HG02884 (cell line): ENCODE data around the gene VAMP1.

Experiments
- ATAC-seq: cut with Tn5 transposase; IDR thresholded peaks from one replicate; pipeline ENCODE4 v1.9.1; 2021; ENCODE audit warnings: mild to moderate bottlenecking, moderate library complexity; ENCODE audit not compliant: unreplicated experiment

The VAMP1 gene

DNA sequence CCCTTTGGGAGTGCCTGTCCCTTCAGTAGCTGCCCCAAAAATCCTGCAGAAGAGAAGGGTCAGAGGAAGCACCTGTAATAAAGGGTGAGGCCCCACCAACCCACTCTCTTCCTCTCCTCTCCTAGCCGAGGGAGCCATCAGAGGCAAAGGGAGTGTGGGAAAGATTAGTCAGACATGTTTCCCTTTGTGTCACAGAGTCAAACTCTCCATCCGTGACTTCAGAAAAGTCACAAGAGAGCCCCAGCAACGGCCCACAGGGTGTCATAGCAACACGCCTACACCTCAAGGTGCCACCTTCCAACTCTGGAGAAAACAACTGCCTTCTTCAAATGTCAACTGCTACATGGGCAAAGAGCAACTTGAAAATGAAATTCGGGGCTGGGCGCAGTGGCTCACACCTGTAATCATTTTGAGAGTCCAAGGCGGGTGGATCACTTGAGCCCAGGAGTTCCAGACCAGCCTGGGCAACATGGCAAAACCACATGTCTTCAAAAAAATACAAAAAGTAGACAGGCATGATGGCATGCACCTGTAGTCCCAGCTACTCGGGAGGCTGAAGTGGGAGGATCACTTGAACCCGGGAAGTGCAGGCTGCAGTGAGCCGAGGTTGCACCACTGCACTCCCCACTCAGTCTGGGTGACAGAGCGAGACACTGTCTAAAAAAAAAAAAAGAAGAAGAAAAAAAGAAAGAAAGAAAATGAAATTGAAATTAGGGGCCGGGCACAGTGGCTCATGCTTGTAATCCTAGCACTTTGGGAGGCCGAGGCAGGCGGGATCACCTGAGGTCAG is 43.4 kb downstream of the VAMP1 start:
- ATAC-seq = peak; percentile 46

DNA sequence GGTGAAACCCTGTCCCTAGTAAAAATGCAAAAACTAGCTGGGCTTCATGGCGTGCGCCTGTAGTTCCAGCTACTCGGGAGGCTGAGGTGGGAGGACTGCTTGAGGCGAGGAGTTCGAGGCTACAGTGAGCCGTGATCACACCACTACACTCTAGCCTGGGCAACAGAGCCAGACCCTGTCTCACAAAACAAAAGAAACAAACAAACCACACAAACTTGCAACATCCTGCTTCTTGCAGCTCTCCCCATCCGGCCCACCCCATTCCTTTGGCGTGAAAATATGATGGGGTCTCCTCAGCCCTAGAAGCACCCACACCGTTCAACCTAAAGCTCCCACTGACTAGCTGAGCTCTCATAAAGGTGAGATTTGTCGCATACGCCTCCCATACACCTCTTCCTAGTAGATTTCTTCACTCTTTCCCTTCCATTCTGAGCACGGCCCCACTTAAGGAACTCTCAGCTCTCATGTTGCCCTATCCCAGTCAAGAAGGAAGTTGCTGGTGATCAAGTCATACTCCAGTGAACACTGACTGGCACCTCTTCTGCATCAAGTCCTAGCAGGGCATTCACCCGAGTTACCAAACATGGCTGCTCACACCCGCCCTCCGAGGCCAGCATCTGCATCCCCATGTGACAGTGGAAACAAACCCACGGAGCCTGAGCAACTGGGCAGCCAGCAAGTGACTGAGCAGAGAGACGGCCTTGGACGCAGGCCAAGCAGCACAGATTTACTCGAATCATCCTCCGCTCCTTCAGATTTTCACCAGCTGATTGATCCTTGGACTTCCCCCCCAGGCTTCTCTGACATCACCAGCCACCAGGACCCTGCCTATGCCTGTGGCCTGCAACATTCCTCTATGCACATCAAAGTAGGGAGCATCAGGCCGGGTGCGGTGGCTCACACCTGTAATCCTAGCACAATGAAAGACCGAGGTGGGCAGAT is 44.6 kb downstream of the VAMP1 start:
- ATAC-seq = no peak

DNA sequence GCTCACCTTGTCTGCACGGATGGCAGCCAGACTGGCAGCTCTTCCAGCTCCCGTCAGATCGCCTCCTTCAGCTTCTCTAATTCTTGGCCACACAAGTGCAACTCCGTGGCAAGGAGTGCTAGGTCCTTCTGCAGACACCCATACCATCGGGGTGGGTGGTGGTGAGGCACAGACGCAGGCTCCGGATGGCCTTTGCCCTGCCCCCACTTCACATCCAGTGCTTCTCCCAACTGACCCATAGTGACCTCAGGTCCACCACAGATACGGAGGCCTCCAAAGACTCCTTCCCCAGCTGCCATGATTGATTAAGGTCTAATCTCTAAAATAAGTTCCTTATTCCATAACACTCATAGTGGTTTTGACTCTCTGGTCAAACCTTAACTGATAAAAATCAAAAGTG is 45.6 kb downstream of the VAMP1 start:
- no peak for ATAC-seq

DNA sequence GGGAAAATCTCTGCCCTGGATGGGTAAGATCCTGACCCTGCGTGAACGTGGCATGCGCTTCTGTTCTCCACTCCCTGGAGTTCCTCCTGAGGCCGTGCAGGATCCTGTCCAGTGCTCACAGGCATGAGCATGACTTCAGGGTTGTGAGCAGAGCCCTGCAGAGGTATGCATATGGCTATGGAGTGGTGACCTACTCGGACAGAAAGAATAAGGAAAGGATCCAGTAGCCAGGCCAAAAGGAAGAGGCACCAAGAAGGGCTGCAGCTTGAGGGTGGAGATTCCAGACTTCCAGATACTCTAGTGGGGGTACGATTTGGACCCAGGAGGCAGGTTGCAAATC is 46.5 kb downstream of the VAMP1 start:
- no peak for ATAC-seq

DNA sequence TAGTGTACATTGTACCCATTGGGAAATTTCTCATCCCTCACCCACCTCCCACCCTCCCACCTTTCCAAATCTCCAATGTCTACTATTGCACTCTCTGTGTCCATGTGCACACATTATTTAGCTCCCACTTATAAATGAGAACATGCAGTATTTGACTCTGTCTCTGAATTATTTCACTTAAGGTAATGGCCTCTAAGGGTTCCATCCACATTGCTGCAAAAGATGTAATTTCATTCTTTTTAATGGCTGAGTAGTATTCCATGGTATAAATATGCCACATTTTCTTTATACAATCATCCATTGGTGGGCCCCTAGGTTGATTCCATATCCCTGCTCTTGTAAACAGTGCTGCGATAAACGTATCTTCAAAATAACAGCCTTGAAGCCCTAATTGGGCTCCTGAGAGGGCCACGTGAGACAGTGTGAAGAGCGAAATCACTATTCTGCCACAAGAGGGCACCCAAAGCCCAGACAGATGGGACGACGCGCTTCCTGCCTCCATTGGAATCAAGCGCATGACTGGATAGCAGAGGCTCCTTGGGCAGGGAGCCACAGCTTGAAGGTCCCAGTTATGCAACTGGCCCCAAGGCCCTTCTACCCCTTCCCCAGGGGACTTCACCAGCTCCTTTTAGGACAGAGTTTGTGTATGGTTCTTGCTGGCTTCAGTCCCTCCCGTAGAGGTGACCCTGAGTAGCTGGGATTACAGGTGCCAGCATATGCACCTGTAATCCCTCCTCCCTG is 47.0 kb downstream of the VAMP1 start:
- no peak for ATAC-seq

DNA sequence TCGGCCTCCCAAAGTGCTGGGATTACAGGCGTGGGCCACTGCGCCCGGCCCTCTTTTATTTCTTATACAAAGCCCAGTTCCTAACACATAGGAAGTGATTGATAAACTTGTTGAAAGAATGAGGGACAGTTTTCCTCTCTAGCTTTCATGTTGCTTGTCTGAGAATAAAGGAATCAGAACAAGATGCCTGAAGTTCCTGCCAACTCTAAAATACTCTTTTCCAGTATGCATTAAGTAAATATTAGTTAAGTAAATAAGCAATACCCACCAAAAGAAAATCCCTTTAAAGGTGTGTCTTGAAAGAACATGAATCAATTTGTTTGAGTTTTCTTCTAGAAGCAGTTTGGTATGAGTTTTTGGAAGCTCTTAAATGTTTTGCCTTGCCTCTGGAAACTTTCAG is 50.1 kb downstream of the VAMP1 start:
- ATAC-seq = no peak

DNA sequence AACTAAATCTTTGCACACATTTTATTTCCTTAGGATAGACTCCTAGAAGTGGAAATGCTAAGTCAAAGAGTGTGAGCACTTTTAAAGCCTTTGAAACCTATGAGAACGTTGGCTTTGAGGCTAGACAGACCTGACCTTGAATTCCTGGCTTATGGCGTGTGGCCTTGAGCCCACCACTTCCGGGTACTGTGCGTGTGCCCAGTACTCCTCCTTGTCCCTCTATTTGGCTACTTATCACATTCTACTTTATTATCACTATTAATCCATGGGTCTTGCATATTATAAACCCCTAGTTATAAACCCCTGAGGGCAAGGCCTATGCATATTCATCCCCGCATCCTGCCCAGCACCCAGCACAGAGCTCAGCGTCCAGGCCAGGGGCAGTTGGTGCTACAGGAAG is 51.7 kb downstream of the VAMP1 start:
- no peak for ATAC-seq

DNA sequence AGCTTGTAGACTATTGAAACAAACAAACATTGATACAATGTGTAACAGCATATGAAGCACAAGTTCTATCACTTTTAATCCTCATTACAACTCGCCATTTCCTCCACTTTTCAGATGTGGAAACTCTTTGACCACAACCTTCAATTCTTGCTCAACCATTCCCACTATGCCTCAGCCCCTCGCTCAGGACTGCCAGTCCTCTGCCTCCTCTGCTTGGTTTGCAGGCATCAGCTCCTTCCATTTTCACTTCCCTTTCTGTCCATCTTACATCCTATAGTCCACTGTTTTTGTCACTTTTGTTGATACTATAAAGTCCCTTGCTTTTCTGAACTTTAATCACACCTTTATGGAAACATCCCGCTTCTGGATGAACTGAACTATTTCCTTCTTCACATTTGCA is 53.9 kb downstream of the VAMP1 start:
- no peak for ATAC-seq
